HL-60 (cell line): Measurements from ENCODE around the gene TTC1.

Experiments used
- CTCF ChIP-seq: IDR thresholded peaks from one replicate; pipeline ENCODE4 v1.5.1; 2011; ENCODE audit warnings: low read length, control low read depth, inconsistent platforms; ENCODE audit not compliant: insufficient read depth
- POLR2AphosphoS5 ChIP-seq: IDR thresholded peaks from 2 replicates; pipeline ENCODE4 v1.6.1; 2012; ENCODE audit warnings: low read depth
- REST ChIP-seq: IDR thresholded peaks from 2 replicates; pipeline ENCODE4 v1.6.1; 2012; ENCODE audit warnings: low read depth; ENCODE audit not compliant: insufficient replicate concordance
- SPI1 ChIP-seq: IDR thresholded peaks from 2 replicates; pipeline ENCODE4 v1.6.1; 2012; ENCODE audit warnings: low read depth, mild to moderate bottlenecking, borderline replicate concordance

- no peak for TF ChIP-seq CTCF
- no peak for TF ChIP-seq POLR2AphosphoS5
- no peak for TF ChIP-seq REST
- TF ChIP-seq SPI1 = no peak
These were observed 10.1 kb downstream of the TTC1 start for GRCh38 chr5:160018945-160019625.
